SK-N-SH (cell line): ENCODE measurements around the gene AKAP6. TPM values are rescaled to one million over a fixed set of nuclear protein-coding genes. Genes with fewer than 3 reads are reported as not detected.
A peak's percentile ranks its signal among the peaks of the same experiment; 100 is the strongest.

Source experiments
- CTCF ChIA-PET: fragments of 300-600, 350-600 bp; formaldehyde crosslinking; extraction: SDS; loops from one replicate; lab custom pipeline; 2021; lab: Yijun Ruan, JAX
- POLR2A ChIA-PET: fragments of 350-600 bp; sonication (Branson Sonifier 250); formaldehyde crosslinking; extraction: SDS; loops from one replicate; lab custom pipeline; 2020; ENCODE audit warnings: antibody characterized with exemption, inconsistent platforms; lab: Yijun Ruan, JAX
- DNase-seq: peaks from one replicate; pipeline ENCODE4 v3.0.0; 2012
- H2AFZ ChIP-seq: fragments of 200-600 bp; sonication (generic); 2 replicates; pipeline ENCODE4 v1.8.1; 2016; ENCODE audit warnings: antibody characterized with exemption, mild to moderate bottlenecking, low read depth
- H3F3A ChIP-seq: fragments of 200-600 bp; sonication (generic); replicated peaks from 2 replicates; pipeline ENCODE3; 2016; ENCODE audit warnings: antibody characterized with exemption, mild to moderate bottlenecking; ENCODE audit not compliant: insufficient read depth
- H3K27ac ChIP-seq, 2 experiments: fragments of 200-500 bp in 1 of 2; fragments of 200-600 bp in 1 of 2; sonication (Bioruptor generic) in 1 of 2; sonication (generic), shearing (Covaris generic) in 1 of 2; 2 replicates each; pipeline versions ENCODE4 v1.5.1 to v1.6.1; 2014 to 2016; ENCODE audit warnings: low read depth in 2 of 2, inconsistent platforms in 1 of 2, low read length in 1 of 2, mild to moderate bottlenecking in 1 of 2, mixed read lengths in 1 of 2
- H3K27me3 ChIP-seq: fragments of 200-600 bp; sonication (generic), shearing (Covaris generic); 2 replicates; pipeline ENCODE4 v1.6.1; 2016; ENCODE audit warnings: mixed run types; ENCODE audit not compliant: insufficient read depth
- H3K36me3 ChIP-seq, 2 experiments: fragments of 200-500 bp in 1 of 2; fragments of 200-600 bp in 1 of 2; sonication (Bioruptor generic) in 1 of 2; sonication (generic) in 1 of 2; replicated peaks in 1 of 2; 2 replicates each; pipeline versions ENCODE3 to v1.5.1; 2014 to 2016; ENCODE audit warnings: low read length in 1 of 2, mild to moderate bottlenecking in 1 of 2; ENCODE audit not compliant: insufficient read depth in 2 of 2, control insufficient read depth in 1 of 2
- H3K4me1 ChIP-seq, 2 experiments: fragments of 200-500 bp in 1 of 2; fragments of 200-600 bp in 1 of 2; sonication (Bioruptor generic) in 1 of 2; sonication (generic), shearing (Covaris generic) in 1 of 2; 2 replicates each; pipeline versions ENCODE4 v1.5.1 to v1.6.1; 2014 to 2016; ENCODE audit warnings: low read depth in 1 of 2, low read length in 1 of 2, mixed run types in 1 of 2; ENCODE audit not compliant: insufficient read depth in 2 of 2, control insufficient read depth in 1 of 2
- H3K4me2 ChIP-seq: fragments of 200-600 bp; sonication (generic), shearing (Covaris generic); 2 replicates; pipeline ENCODE4 v1.6.1; 2017; ENCODE audit warnings: mixed run types
- H3K4me3 ChIP-seq, 2 experiments: fragments of 200-500 bp in 1 of 2; fragments of 200-600 bp in 1 of 2; sonication (Bioruptor generic) in 1 of 2; sonication (generic), shearing (Covaris generic) in 1 of 2; 2 replicates each; pipeline versions ENCODE4 v1.5.1 to v1.8.1; 2014 to 2016; ENCODE audit warnings: low read depth in 2 of 2, inconsistent platforms in 1 of 2, low read length in 1 of 2, mild to moderate bottlenecking in 1 of 2, mixed read lengths in 1 of 2, moderate library complexity in 1 of 2
- H3K79me2 ChIP-seq: fragments of 200-600 bp; sonication (generic); 2 replicates; pipeline ENCODE4 v1.8.1; 2017; ENCODE audit warnings: mild to moderate bottlenecking; ENCODE audit not compliant: insufficient read depth
- H3K9ac ChIP-seq: fragments of 200-600 bp; sonication (generic); 2 replicates; pipeline ENCODE4 v1.6.1; 2017; ENCODE audit warnings: mixed run types
- H3K9me2 ChIP-seq: fragments of 200-600 bp; sonication (generic); 2 replicates; pipeline ENCODE4 v1.6.1; 2017; ENCODE audit warnings: mixed run types
- H3K9me3 ChIP-seq: fragments of 200-600 bp; sonication (generic); 2 replicates; pipeline ENCODE4 v1.6.1; 2017; ENCODE audit warnings: mixed run types, mild to moderate bottlenecking, moderate library complexity
- H4K20me1 ChIP-seq: fragments of 200-600 bp; sonication (generic); 2 replicates; pipeline ENCODE4 v1.6.1; 2017; ENCODE audit warnings: mild to moderate bottlenecking, mixed run types; ENCODE audit not compliant: insufficient read depth
- CHD2 ChIP-seq: fragments of 150-350 bp; IDR thresholded peaks from 2 replicates; pipeline ENCODE4 v1.6.1; 2018; ENCODE audit warnings: low read length; ENCODE audit not compliant: partially characterized antibody
- CTCF ChIP-seq: fragments of 200-600 bp; sonication (generic); IDR thresholded peaks from 2 replicates; pipeline ENCODE4 v1.6.1; 2017; ENCODE audit warnings: antibody characterized with exemption, mild to moderate bottlenecking, moderate library complexity
- EP300 ChIP-seq, 2 experiments: IDR thresholded peaks; 2 replicates each; pipeline versions ENCODE4 v1.4.0 to v1.6.1; 2012; ENCODE audit warnings: borderline replicate concordance in 1 of 2, low read depth in 1 of 2, low read length in 1 of 2
- FOXJ3 ChIP-seq: sonication (generic); formaldehyde crosslinking; IDR thresholded peaks from 2 replicates; pipeline ENCODE4 v1.5.1; 2020; ENCODE audit warnings: mild to moderate bottlenecking, missing genetic modification reagents
- GATA2 ChIP-seq: sonication (generic); formaldehyde crosslinking; IDR thresholded peaks from 2 replicates; pipeline ENCODE4 v1.5.0; 2020; ENCODE audit warnings: mild to moderate bottlenecking, missing genetic modification reagents
- JUND ChIP-seq: IDR thresholded peaks from 2 replicates; pipeline ENCODE4 v1.4.0; 2012
- MEF2A ChIP-seq: IDR thresholded peaks from 2 replicates; pipeline ENCODE4 v1.4.0; 2012; ENCODE audit warnings: low read depth, borderline replicate concordance
- NFIC ChIP-seq: IDR thresholded peaks from 2 replicates; pipeline ENCODE4 v1.4.0; 2012; ENCODE audit warnings: borderline replicate concordance
- NRF1 ChIP-seq: IDR thresholded peaks from 2 replicates; pipeline ENCODE4 v1.6.1; 2012; ENCODE audit warnings: low read depth, mild to moderate bottlenecking, low read length
- PBX3 ChIP-seq: IDR thresholded peaks from 2 replicates; pipeline ENCODE4; 2012
- POLR2AphosphoS5 ChIP-seq: IDR thresholded peaks from 2 replicates; pipeline ENCODE4 v1.6.1; 2012; ENCODE audit warnings: low read depth, low read length
- RAD21 ChIP-seq: IDR thresholded peaks from 2 replicates; pipeline ENCODE4 v1.6.1; 2012; ENCODE audit warnings: mild to moderate bottlenecking, low read length
- RFX5 ChIP-seq: IDR thresholded peaks from 2 replicates; pipeline ENCODE4 v1.6.1; 2012; ENCODE audit warnings: mild to moderate bottlenecking, improper control_type of control experiment, low read length
- TCF12 ChIP-seq: IDR thresholded peaks from 2 replicates; pipeline ENCODE4 v1.4.0; 2012
- TEAD4 ChIP-seq: IDR thresholded peaks from 2 replicates; pipeline ENCODE4 v1.4.0; 2012; ENCODE audit warnings: mild to moderate bottlenecking, borderline replicate concordance; ENCODE audit not compliant: insufficient read depth
- ZBTB33 ChIP-seq: IDR thresholded peaks from 2 replicates; pipeline ENCODE4 v1.4.0; 2012; ENCODE audit warnings: low read depth, borderline replicate concordance
- polyA plus RNA-seq, 3 experiments: library from polyadenylated mRNA; depleted of rRNA; stranded (reverse); fragments of >200 nt; gene quantifications; 2 replicates each; pipeline ENCODE4 v1.2.3, GENCODE V29; 2012

The AKAP6 gene
- polyA plus RNA-seq, 1 of the 3 experiments (the other 2 are of a cell fraction), result 1.7 TPM

GRCh38 chr14:32564596-32564995, 235.5 kb downstream of the AKAP6 start:
- POLR2A ChIA-PET, result no interaction called here
- Histone ChIP-seq H3K9me3 (no peaks in the 10 kb centered on the region), H3K79me2 (no peaks in the 10 kb centered on the region), H2AFZ (peak overlapping the region; percentile 29; the same call in 1 of the 2 replicates), H3K36me3 (peaks cover 0 to 4% of the 10 kb centered on the region in 2 experiments), H3F3A (peaks cover 34% of the 10 kb centered on the region), H3K4me3 (no peak overlapping the region), H4K20me1 (no peaks in the 10 kb centered on the region), H3K4me1 (peaks cover 7 to 37% of the 10 kb centered on the region in 2 experiments; a peak in 3 of 4 replicates), H3K9me2 (no peaks in the 10 kb centered on the region), H3K4me2 (peak overlapping the region; percentile 23; the same call in 1 of the 2 replicates), H3K27ac (peak overlapping the region; percentile 91 to 92), H3K9ac (peak overlapping the region; percentile 8; the same call in 1 of the 2 replicates), H3K27me3 (no peaks in the 10 kb centered on the region)
- peak; percentile 8 to 12; a peak in 1 of 4 replicates for TF ChIP-seq EP300 (IDR thresholded peaks at IDR 0.05; ENCODE audit: borderline replicate concordance in 1 of 2, low read depth in 1 of 2, low read length in 1 of 2)
- TF ChIP-seq RAD21, result no peak
- TF ChIP-seq PBX3, result peak; percentile 58
- peak; percentile 68 for TF ChIP-seq TCF12
- 0 out of 2 replicates have a peak, but pooled peaks have one; percentile 40 for TF ChIP-seq POLR2AphosphoS5
- CTCF ChIA-PET, result interaction anchor here (1.0 to 1.2 kb wide), 3 partner anchors 11 to 491 kb away, joined by 3 to 4 read pairs (median 3); no protein-coding TSS in a partner anchor
- no peak for DNase-seq

GRCh38 chr14:32565256-32565655, 236.2 kb downstream of the AKAP6 start:
- H3K9me2 ChIP-seq, result no peaks in the 10 kb centered on the region
- DNase-seq, result peak; percentile 12
- no peaks in the 10 kb centered on the region for H3K27me3 ChIP-seq
- ChIA-PET CTCF (interaction anchor here (0.5 to 3.3 kb wide), 5 partner anchors 11 to 1227 kb away, joined by 3 to 18 read pairs (median 5); no protein-coding TSS in a partner anchor), POLR2A (no interaction called here)
- H3K4me3 ChIP-seq, result no peak overlapping the region
- no peak for TF ChIP-seq FOXJ3
- TF ChIP-seq EP300 (IDR thresholded peaks at IDR 0.05; ENCODE audit: borderline replicate concordance in 1 of 2, low read depth in 1 of 2, low read length in 1 of 2), result peak in 1 of 2 experiments; percentile 57; a peak in 1 of 4 replicates
- no peak for TF ChIP-seq CHD2
- peak; percentile 9; the same call in 1 of the 2 replicates for TF ChIP-seq TEAD4
- peak; percentile 88 for TF ChIP-seq PBX3
- TF ChIP-seq RAD21, result no peak
- peak; percentile 70 for TF ChIP-seq NFIC
- no peak for TF ChIP-seq GATA2 (CRISPR knock-in tag)
- no peak for TF ChIP-seq CTCF
- TF ChIP-seq POLR2AphosphoS5, result no peak
- no peak for TF ChIP-seq RFX5
- no peak for TF ChIP-seq MEF2A
- no peak for TF ChIP-seq ZBTB33
- peak; percentile 63 for TF ChIP-seq TCF12
- TF ChIP-seq NRF1, result no peak
- TF ChIP-seq JUND, result peak; percentile 35; the same call in 1 of the 2 replicates
- peak overlapping the region; percentile 23; the same call in 1 of the 2 replicates for H3K4me2 ChIP-seq
- no peaks in the 10 kb centered on the region for H4K20me1 ChIP-seq
- no peaks in the 10 kb centered on the region for H3K79me2 ChIP-seq
- peaks cover 7 to 32% of the 10 kb centered on the region in 2 experiments; a peak in 3 of 4 replicates for H3K4me1 ChIP-seq
- peaks cover 0 to 4% of the 10 kb centered on the region in 2 experiments for H3K36me3 ChIP-seq
- no peak overlapping the region for H3K9ac ChIP-seq
- peak overlapping the region; percentile 91 to 92 for H3K27ac ChIP-seq
- H3F3A ChIP-seq, result peaks cover 34% of the 10 kb centered on the region
- no peak overlapping the region for H2AFZ ChIP-seq
- H3K9me3 ChIP-seq, result no peaks in the 10 kb centered on the region
